ENCODE results near the gene RNF14. TPM values are rescaled to one million over a fixed set of nuclear protein-coding genes. Genes with fewer than 3 reads are reported as not detected.

RNF14 gene
- total and polyA plus RNA-seq, 2 donors (not counting 1 experiment from before 2014, with no cell fraction given) = 10.5 to 26.6 TPM

GRCh38 chr5:141952020-141952419 lies 16.9 kb upstream of the RNF14 start:
- Mint-ChIP-seq H3K4me3 (no peak overlapping the region), H3K27ac (no peak overlapping the region)

GRCh38 chr5:141954194-141954593 lies 14.7 kb upstream of the RNF14 start:
- WGBS (ENCODE audit: insufficient coverage) = 84% methylated on average over 2 of the region's 2 CpGs
- H3K27ac Mint-ChIP-seq = no peak overlapping the region
- POLR2A ChIA-PET = no interaction called here

More at GRCh38 chr5:141952020-141952419, 16.9 kb upstream of the RNF14 start:
- TF ChIP-seq EZH2 (IDR thresholded peaks at IDR 0.05; ENCODE audit: borderline replicate concordance, insufficient read depth, low read depth, low read length, poor library complexity, severe bottlenecking) (no peak), CTCF (IDR thresholded peaks at IDR 0.05) (no peak)
- ChIA-PET CTCF (no interaction called here), POLR2A (no interaction called here)
- no peak for ATAC-seq (ENCODE audit: low read depth)
- H3K4me2 ChIP-seq (replicated peaks; ENCODE audit: low read depth, low read length, poor library complexity, severe bottlenecking) = no peak overlapping the region
- H3K9ac ChIP-seq (ENCODE audit: low read length) = no peak overlapping the region
- H4K20me1 ChIP-seq (ENCODE audit: control insufficient read depth, insufficient read depth, low read length, poor library complexity, severe bottlenecking) = no peaks in the 10 kb centered on the region
- no peak for DNase-seq
- 24% methylated on average over 2 of the region's 2 CpGs for WGBS (ENCODE audit: insufficient coverage)
- peaks cover 0 to 2% of the 10 kb centered on the region in 2 experiments for H3K36me3 ChIP-seq (replicated peaks in 1 of 2; ENCODE audit: control extremely low read depth in 1 of 2, control insufficient read depth in 1 of 2, extremely low read depth in 1 of 2, insufficient read depth in 2 of 2, low read length in 1 of 2)
- no peaks in the 10 kb centered on the region for H3K27me3 Mint-ChIP-seq
- H3K4me1 Mint-ChIP-seq = peaks cover 12% of the 10 kb centered on the region
- no peak overlapping the region for H3K4me3 ChIP-seq (ENCODE audit: control extremely low read depth in 1 of 5, extremely low read depth in 1 of 5, insufficient read depth in 1 of 5, low read depth in 2 of 5, low read length in 4 of 5)
- H3K27ac ChIP-seq (ENCODE audit: low read length in 2 of 2) = no peak overlapping the region
- H2AFZ ChIP-seq (ENCODE audit: insufficient read depth, low read depth, low read length, poor library complexity, severe bottlenecking) = no peak overlapping the region
- intact Hi-C loops (cut with micrococcal nuclease) = no loop called here
- H3K27me3 ChIP-seq (replicated peaks in 1 of 4; ENCODE audit: control extremely low read depth in 1 of 4, control insufficient read depth in 3 of 4, insufficient read depth in 4 of 4, low read length in 3 of 4) = no peaks in the 10 kb centered on the region
- H3K9me3 ChIP-seq (ENCODE audit: control extremely low read depth in 1 of 3, control insufficient read depth in 2 of 3, insufficient read depth in 1 of 3, low read length in 2 of 3) = no peaks in the 10 kb centered on the region
- H3K4me1 ChIP-seq (ENCODE audit: control insufficient read depth in 2 of 2, insufficient read depth in 2 of 2, low read length in 2 of 2) = peaks cover 0 to 6% of the 10 kb centered on the region in 2 donors
- no peaks in the 10 kb centered on the region for H3K9me3 Mint-ChIP-seq (ENCODE audit: insufficient read depth)
- H3K79me2 ChIP-seq (ENCODE audit: control insufficient read depth, insufficient read depth, low read length) = no peaks in the 10 kb centered on the region

More at GRCh38 chr5:141954194-141954593, 14.7 kb upstream of the RNF14 start:
- H3K27ac ChIP-seq (ENCODE audit: low read length in 2 of 2) = no peak overlapping the region
- Mint-ChIP-seq H3K9me3 (ENCODE audit: insufficient read depth) (no peaks in the 10 kb centered on the region), H3K27me3 (no peaks in the 10 kb centered on the region), H3K4me1 (peaks cover 16% of the 10 kb centered on the region), H3K4me3 (no peak overlapping the region)
- H3K9me3 ChIP-seq (ENCODE audit: control extremely low read depth in 1 of 3, control insufficient read depth in 2 of 3, insufficient read depth in 1 of 3, low read length in 2 of 3) = no peaks in the 10 kb centered on the region
- intact Hi-C loops (cut with micrococcal nuclease) = no loop called here
- H3K36me3 ChIP-seq (replicated peaks in 1 of 2; ENCODE audit: control extremely low read depth in 1 of 2, control insufficient read depth in 1 of 2, extremely low read depth in 1 of 2, insufficient read depth in 2 of 2, low read length in 1 of 2) = peaks cover 0 to 2% of the 10 kb centered on the region in 2 experiments
- no peak overlapping the region for H2AFZ ChIP-seq (ENCODE audit: insufficient read depth, low read depth, low read length, poor library complexity, severe bottlenecking)
- no peak overlapping the region for H3K4me3 ChIP-seq (ENCODE audit: control extremely low read depth in 1 of 5, extremely low read depth in 1 of 5, insufficient read depth in 1 of 5, low read depth in 2 of 5, low read length in 4 of 5)
- no peak overlapping the region for H3K4me2 ChIP-seq (replicated peaks; ENCODE audit: low read depth, low read length, poor library complexity, severe bottlenecking)
- TF ChIP-seq CTCF (IDR thresholded peaks at IDR 0.05) = no peak
- TF ChIP-seq EZH2 (IDR thresholded peaks at IDR 0.05; ENCODE audit: borderline replicate concordance, insufficient read depth, low read depth, low read length, poor library complexity, severe bottlenecking) = no peak
- H3K27me3 ChIP-seq (replicated peaks in 1 of 4; ENCODE audit: control extremely low read depth in 1 of 4, control insufficient read depth in 3 of 4, insufficient read depth in 4 of 4, low read length in 3 of 4) = no peaks in the 10 kb centered on the region
- ATAC-seq (ENCODE audit: low read depth) (no peak), DNase-seq (no peak)
- H3K4me1 ChIP-seq (ENCODE audit: control insufficient read depth in 2 of 2, insufficient read depth in 2 of 2, low read length in 2 of 2) = peaks cover 0 to 14% of the 10 kb centered on the region in 2 donors
- no peak overlapping the region for H3K9ac ChIP-seq (ENCODE audit: low read length)
- no peaks in the 10 kb centered on the region for H4K20me1 ChIP-seq (ENCODE audit: control insufficient read depth, insufficient read depth, low read length, poor library complexity, severe bottlenecking)
- H3K79me2 ChIP-seq (ENCODE audit: control insufficient read depth, insufficient read depth, low read length) = no peaks in the 10 kb centered on the region
- CTCF ChIA-PET = interaction anchor here (0.6 to 0.8 kb wide), 2 partner anchors 252 to 317 kb away, joined by 3 read pairs; no protein-coding TSS in a partner anchor

All from B cell (primary cell).